GM23338 (cell line): ENCODE results near the gene C6orf89. TPM values are rescaled to one million over a fixed set of nuclear protein-coding genes. Genes with fewer than 3 reads are reported as not detected.

ENCODE experiments used
- ATAC-seq: fragments of 200-7000 bp; cut with Tn5 transposase; 3 replicates; pipeline ENCODE4 v1.9.1; 2020
- DNase-seq: peaks from one replicate; pipeline ENCODE4 v3.0.0-alpha.2; 2015; ENCODE audit warnings: low spot score
- H2AFZ ChIP-seq: fragments of 200-600 bp; sonication (generic); 2 replicates; pipeline ENCODE4 v1.8.0; 2016; ENCODE audit warnings: antibody characterized with exemption, mild to moderate bottlenecking, moderate library complexity
- H3F3A ChIP-seq: fragments of 200-600 bp; sonication (generic); replicated peaks from 2 replicates; pipeline ENCODE4 v1.8.0; 2017; ENCODE audit warnings: antibody characterized with exemption, mixed run types, low read depth
- H3K27ac ChIP-seq: fragments of 200-600 bp; sonication (generic); 2 replicates; pipeline ENCODE4 v1.6.1; 2016; ENCODE audit warnings: low read depth
- H3K27me3 ChIP-seq: fragments of 200-600 bp; sonication (generic); 2 replicates; pipeline ENCODE4 v1.8.0; 2016; ENCODE audit warnings: mild to moderate bottlenecking, mixed run types, moderate library complexity; ENCODE audit not compliant: insufficient read depth
- H3K36me3 ChIP-seq: fragments of 200-600 bp; sonication (generic); 2 replicates; pipeline ENCODE4 v1.8.0; 2016; ENCODE audit warnings: mild to moderate bottlenecking; ENCODE audit not compliant: insufficient read depth
- H3K4me1 ChIP-seq: fragments of 200-600 bp; sonication (generic); 2 replicates; pipeline ENCODE4 v1.8.0; 2016; ENCODE audit warnings: mild to moderate bottlenecking, moderate library complexity; ENCODE audit not compliant: insufficient read depth
- H3K4me2 ChIP-seq: fragments of 200-600 bp; sonication (generic); 2 replicates; pipeline ENCODE4 v1.7.1; 2017; ENCODE audit warnings: mixed run types
- H3K4me3 ChIP-seq: fragments of 200-600 bp; sonication (generic); 2 replicates; pipeline ENCODE4 v1.6.1; 2016; ENCODE audit warnings: mixed run types
- H3K79me2 ChIP-seq: fragments of 200-600 bp; sonication (generic); replicated peaks from 2 replicates; pipeline ENCODE4 v1.8.0; 2017; ENCODE audit warnings: mild to moderate bottlenecking; ENCODE audit not compliant: insufficient read depth
- H3K9me2 ChIP-seq: fragments of 200-600 bp; sonication (generic); 2 replicates; pipeline ENCODE4 v1.8.0; 2017; ENCODE audit not compliant: insufficient read depth
- H4K20me1 ChIP-seq: fragments of 200-600 bp; sonication (generic); replicated peaks from 2 replicates; pipeline ENCODE4 v1.8.0; 2017; ENCODE audit warnings: mild to moderate bottlenecking; ENCODE audit not compliant: insufficient read depth
- H3K27ac Mint-ChIP-seq: 2 replicates; pipeline ENCODE4 v1.8.0; 2020; ENCODE audit warnings: inconsistent platforms, mild to moderate bottlenecking, moderate library complexity, mixed read lengths
- H3K27me3 Mint-ChIP-seq: 3 replicates; pipeline ENCODE4 v1.8.0; 2022; ENCODE audit warnings: low read depth, mild to moderate bottlenecking, moderate library complexity, mixed read lengths, inconsistent platforms; ENCODE audit not compliant: insufficient read depth, poor library complexity
- H3K36me3 Mint-ChIP-seq: 3 replicates; pipeline ENCODE4 v1.8.0; 2021; ENCODE audit warnings: low read depth, mild to moderate bottlenecking, inconsistent platforms, moderate library complexity, mixed read lengths
- H3K4me1 Mint-ChIP-seq: 3 replicates; pipeline ENCODE4 v1.8.0; 2020; ENCODE audit warnings: mild to moderate bottlenecking, inconsistent platforms, mixed read lengths
- H3K4me3 Mint-ChIP-seq: 3 replicates; pipeline ENCODE4 v1.8.0; 2021; ENCODE audit warnings: moderate library complexity, mild to moderate bottlenecking, inconsistent platforms, mixed read lengths
- H3K9me3 Mint-ChIP-seq: 3 replicates; pipeline ENCODE4 v1.8.0; 2020; ENCODE audit warnings: moderate library complexity, mild to moderate bottlenecking, inconsistent platforms, mixed read lengths
- EZH2 ChIP-seq: fragments of 200-600 bp; sonication (generic); IDR thresholded peaks from one replicate; pipeline ENCODE4 v1.8.0; 2017; ENCODE audit warnings: antibody characterized with exemption, mild to moderate bottlenecking, low read depth; ENCODE audit not compliant: unreplicated experiment
- EZH2phosphoT487 ChIP-seq: fragments of 200-600 bp; sonication (generic); IDR thresholded peaks from one replicate; pipeline ENCODE4 v1.8.1; 2018; ENCODE audit warnings: antibody characterized with exemption; ENCODE audit not compliant: unreplicated experiment
- POLR2AphosphoS5 ChIP-seq: IDR thresholded peaks from 2 replicates; pipeline ENCODE4 v1.6.1; 2016; ENCODE audit warnings: antibody characterized with exemption, low read depth
- STAT1 ChIP-seq: IDR thresholded peaks from one replicate; pipeline ENCODE4 v1.6.1; 2016; ENCODE audit warnings: antibody characterized with exemption; ENCODE audit not compliant: unreplicated experiment
- ZNF114 ChIP-seq: fragments of 250-450 bp; sonication (Bioruptor Pico); IDR thresholded peaks from 2 replicates; pipeline ENCODE4 v1.5.0; 2020; ENCODE audit warnings: mild to moderate bottlenecking, moderate library complexity
- ZNF331 ChIP-seq: fragments of 250-450 bp; sonication (Bioruptor Pico); IDR thresholded peaks from 2 replicates; pipeline ENCODE4 v1.5.0; 2020; ENCODE audit warnings: low read depth, mild to moderate bottlenecking, moderate library complexity
- polyA plus RNA-seq: library from polyadenylated mRNA; unstranded; fragments of >200 nt; fragmentation: Nextera tagmentation; extraction: Ambion mirVana; gene quantifications from 2 replicates; pipeline ENCODE4 v1.2.1, GENCODE V29; 2016
- total RNA-seq: library from RNA; depleted of rRNA; stranded (reverse); fragments of >200 nt; shearing (Covaris generic); gene quantifications from 2 replicates; pipeline ENCODE4 v1.2.3, GENCODE V29; 2014
- TF ChIP-seq, protein P1 (sequence below), 2 experiments: fragments of 200-600 bp in 1 of 2; sonication (generic) in 1 of 2; conservative IDR thresholded peaks; 2 replicates each; pipeline versions ENCODE4 v1.5.1 to v1.6.1; 2016 to 2017; ENCODE audit warnings: antibody characterized with exemption in 2 of 2, low read depth in 2 of 2, mild to moderate bottlenecking in 2 of 2, moderate library complexity in 1 of 2
- TF ChIP-seq, protein P2 (sequence below): fragments of 250-450 bp; sonication (Bioruptor Pico); IDR thresholded peaks from 2 replicates; pipeline ENCODE4 v1.5.0; 2020; ENCODE audit warnings: mild to moderate bottlenecking, moderate library complexity

C6orf89 gene
- total and polyA plus RNA-seq, 2 experiments from 2014 or later = 3.7 to 7.9 TPM

DNA sequence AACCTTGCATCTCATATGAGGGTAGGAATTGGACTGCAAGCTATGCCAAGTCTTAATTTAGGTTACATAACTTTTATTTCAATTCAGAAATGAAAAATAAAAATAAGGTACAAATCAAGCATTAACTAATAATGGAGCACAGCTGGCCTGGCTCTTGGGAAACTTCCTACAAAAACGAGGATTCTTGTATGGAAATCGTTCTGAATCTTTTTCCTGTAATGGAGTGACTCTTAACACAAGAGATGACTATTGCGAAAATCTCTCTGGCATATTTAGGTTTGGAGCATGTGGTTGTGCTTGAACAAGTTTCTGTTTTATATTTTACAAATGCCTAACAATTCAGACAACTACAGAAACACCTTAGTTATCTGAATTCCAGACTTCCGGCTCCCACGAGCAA is 34.8 kb downstream of the C6orf89 start (continued):
- TF ChIP-seq, protein P1, sequence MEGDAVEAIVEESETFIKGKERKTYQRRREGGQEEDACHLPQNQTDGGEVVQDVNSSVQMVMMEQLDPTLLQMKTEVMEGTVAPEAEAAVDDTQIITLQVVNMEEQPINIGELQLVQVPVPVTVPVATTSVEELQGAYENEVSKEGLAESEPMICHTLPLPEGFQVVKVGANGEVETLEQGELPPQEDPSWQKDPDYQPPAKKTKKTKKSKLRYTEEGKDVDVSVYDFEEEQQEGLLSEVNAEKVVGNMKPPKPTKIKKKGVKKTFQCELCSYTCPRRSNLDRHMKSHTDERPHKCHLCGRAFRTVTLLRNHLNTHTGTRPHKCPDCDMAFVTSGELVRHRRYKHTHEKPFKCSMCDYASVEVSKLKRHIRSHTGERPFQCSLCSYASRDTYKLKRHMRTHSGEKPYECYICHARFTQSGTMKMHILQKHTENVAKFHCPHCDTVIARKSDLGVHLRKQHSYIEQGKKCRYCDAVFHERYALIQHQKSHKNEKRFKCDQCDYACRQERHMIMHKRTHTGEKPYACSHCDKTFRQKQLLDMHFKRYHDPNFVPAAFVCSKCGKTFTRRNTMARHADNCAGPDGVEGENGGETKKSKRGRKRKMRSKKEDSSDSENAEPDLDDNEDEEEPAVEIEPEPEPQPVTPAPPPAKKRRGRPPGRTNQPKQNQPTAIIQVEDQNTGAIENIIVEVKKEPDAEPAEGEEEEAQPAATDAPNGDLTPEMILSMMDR (conservative IDR thresholded peaks at IDR 0.05; ENCODE audit: low read depth in 2 of 2) = no peak

DNA sequence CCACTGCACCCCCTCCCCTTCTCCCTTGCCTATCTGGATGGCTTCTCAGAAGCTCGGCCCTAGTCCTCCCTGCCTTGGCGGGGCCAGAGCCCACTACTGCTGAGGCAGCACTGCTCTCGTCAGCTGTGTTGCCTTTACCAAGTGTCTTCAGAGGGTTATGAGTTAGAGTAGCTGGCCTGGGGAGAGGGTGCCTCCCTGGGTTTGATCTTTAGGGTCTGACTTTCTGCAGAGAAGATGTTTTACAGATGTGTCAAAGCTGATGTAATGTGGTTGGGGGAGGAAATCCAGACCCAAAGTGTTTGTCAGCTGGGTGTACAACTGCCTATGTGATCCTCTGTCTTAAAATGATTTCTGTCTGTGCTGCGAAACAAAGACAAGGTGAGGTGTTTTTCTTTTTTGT is 38.4 kb downstream of the C6orf89 start:
- no peaks in the 10 kb centered on the region for H3K36me3 ChIP-seq
- no peak overlapping the region for H3K4me2 ChIP-seq
- no peak for DNase-seq
- H3K27me3 Mint-ChIP-seq = peaks cover 5% of the 10 kb centered on the region
- H4K20me1 ChIP-seq = 0 out of 2 replicates have a peak, but pooled peaks cover 4% of the 10 kb centered on the region
- no peaks in the 10 kb centered on the region for H3K79me2 ChIP-seq
- H3F3A ChIP-seq = no peaks in the 10 kb centered on the region
- no peak overlapping the region for H3K27ac ChIP-seq
- H3K27ac Mint-ChIP-seq = no peak overlapping the region
- TF ChIP-seq EZH2phosphoT487 = no peak
- no peak for TF ChIP-seq ZNF331 (CRISPR knock-in tag)
- TF ChIP-seq, protein P1 (conservative IDR thresholded peaks at IDR 0.05; ENCODE audit: low read depth in 2 of 2) = no peak
- no peak for TF ChIP-seq POLR2AphosphoS5
- no peak for TF ChIP-seq ZNF114 (CRISPR knock-in tag)
- no peak for ATAC-seq
- H3K36me3 Mint-ChIP-seq = no peaks in the 10 kb centered on the region
- H3K4me1 ChIP-seq = peaks cover 4% of the 10 kb centered on the region; the same call in 1 of the 2 replicates
- H2AFZ ChIP-seq = no peak overlapping the region
- H3K4me1 Mint-ChIP-seq = peaks cover 3% of the 10 kb centered on the region; the same call in 2 of the 3 replicates
- H3K9me2 ChIP-seq = no peaks in the 10 kb centered on the region
- no peak overlapping the region for H3K4me3 ChIP-seq
- H3K4me3 Mint-ChIP-seq = no peak overlapping the region
- H3K9me3 Mint-ChIP-seq = no peaks in the 10 kb centered on the region
- no peaks in the 10 kb centered on the region for H3K27me3 ChIP-seq

DNA sequence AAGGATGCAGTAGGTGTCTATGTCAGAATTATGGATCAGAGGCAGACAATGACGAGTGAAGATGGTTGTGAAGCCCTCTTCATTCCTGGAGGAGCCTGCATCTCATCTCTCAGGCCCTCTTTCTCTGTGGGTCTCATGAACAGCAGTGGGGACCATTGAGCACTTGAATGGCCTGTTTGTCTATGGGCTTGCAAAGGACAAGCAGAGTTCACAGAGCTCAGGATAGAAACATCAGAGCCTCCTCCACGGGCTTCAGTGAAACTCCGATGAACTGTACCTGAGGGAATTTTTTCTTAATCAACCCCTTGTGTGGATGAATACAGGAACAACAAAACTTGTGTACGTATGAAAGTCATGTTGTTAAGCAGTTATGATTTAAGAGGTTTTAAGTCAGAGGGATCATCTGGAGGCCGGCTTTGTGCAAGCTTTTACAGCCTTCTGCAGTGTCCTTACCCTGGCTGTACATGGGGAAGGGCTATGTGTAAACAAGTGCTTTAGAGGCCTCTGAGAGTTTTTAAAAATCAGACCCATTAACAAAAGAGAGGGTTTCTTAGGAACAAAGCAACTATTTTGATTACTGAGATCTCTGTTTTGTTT is 39.1 kb downstream of the C6orf89 start:
- ATAC-seq (no peak), DNase-seq (no peak)
- H3K36me3 ChIP-seq = no peaks in the 10 kb centered on the region
- no peaks in the 10 kb centered on the region for H3K9me2 ChIP-seq
- H3K4me1 Mint-ChIP-seq = peaks cover 7% of the 10 kb centered on the region
- H3K4me1 ChIP-seq = peaks cover 4% of the 10 kb centered on the region; the same call in 1 of the 2 replicates
- peaks cover 2% of the 10 kb centered on the region for H3K27me3 Mint-ChIP-seq
- no peak overlapping the region for H3K4me3 ChIP-seq
- H3K36me3 Mint-ChIP-seq = no peaks in the 10 kb centered on the region
- H4K20me1 ChIP-seq = no peaks in the 10 kb centered on the region
- H3F3A ChIP-seq = no peaks in the 10 kb centered on the region
- H3K9me3 Mint-ChIP-seq = no peaks in the 10 kb centered on the region
- no peaks in the 10 kb centered on the region for H3K79me2 ChIP-seq
- H3K4me3 Mint-ChIP-seq = no peak overlapping the region
- no peak overlapping the region for H3K4me2 ChIP-seq
- H3K27ac Mint-ChIP-seq = no peak overlapping the region
- no peak overlapping the region for H2AFZ ChIP-seq
- H3K27ac ChIP-seq = no peak overlapping the region
- no peaks in the 10 kb centered on the region for H3K27me3 ChIP-seq
- TF ChIP-seq EZH2 (no peak), STAT1 (no peak)
- TF ChIP-seq, protein P2, sequence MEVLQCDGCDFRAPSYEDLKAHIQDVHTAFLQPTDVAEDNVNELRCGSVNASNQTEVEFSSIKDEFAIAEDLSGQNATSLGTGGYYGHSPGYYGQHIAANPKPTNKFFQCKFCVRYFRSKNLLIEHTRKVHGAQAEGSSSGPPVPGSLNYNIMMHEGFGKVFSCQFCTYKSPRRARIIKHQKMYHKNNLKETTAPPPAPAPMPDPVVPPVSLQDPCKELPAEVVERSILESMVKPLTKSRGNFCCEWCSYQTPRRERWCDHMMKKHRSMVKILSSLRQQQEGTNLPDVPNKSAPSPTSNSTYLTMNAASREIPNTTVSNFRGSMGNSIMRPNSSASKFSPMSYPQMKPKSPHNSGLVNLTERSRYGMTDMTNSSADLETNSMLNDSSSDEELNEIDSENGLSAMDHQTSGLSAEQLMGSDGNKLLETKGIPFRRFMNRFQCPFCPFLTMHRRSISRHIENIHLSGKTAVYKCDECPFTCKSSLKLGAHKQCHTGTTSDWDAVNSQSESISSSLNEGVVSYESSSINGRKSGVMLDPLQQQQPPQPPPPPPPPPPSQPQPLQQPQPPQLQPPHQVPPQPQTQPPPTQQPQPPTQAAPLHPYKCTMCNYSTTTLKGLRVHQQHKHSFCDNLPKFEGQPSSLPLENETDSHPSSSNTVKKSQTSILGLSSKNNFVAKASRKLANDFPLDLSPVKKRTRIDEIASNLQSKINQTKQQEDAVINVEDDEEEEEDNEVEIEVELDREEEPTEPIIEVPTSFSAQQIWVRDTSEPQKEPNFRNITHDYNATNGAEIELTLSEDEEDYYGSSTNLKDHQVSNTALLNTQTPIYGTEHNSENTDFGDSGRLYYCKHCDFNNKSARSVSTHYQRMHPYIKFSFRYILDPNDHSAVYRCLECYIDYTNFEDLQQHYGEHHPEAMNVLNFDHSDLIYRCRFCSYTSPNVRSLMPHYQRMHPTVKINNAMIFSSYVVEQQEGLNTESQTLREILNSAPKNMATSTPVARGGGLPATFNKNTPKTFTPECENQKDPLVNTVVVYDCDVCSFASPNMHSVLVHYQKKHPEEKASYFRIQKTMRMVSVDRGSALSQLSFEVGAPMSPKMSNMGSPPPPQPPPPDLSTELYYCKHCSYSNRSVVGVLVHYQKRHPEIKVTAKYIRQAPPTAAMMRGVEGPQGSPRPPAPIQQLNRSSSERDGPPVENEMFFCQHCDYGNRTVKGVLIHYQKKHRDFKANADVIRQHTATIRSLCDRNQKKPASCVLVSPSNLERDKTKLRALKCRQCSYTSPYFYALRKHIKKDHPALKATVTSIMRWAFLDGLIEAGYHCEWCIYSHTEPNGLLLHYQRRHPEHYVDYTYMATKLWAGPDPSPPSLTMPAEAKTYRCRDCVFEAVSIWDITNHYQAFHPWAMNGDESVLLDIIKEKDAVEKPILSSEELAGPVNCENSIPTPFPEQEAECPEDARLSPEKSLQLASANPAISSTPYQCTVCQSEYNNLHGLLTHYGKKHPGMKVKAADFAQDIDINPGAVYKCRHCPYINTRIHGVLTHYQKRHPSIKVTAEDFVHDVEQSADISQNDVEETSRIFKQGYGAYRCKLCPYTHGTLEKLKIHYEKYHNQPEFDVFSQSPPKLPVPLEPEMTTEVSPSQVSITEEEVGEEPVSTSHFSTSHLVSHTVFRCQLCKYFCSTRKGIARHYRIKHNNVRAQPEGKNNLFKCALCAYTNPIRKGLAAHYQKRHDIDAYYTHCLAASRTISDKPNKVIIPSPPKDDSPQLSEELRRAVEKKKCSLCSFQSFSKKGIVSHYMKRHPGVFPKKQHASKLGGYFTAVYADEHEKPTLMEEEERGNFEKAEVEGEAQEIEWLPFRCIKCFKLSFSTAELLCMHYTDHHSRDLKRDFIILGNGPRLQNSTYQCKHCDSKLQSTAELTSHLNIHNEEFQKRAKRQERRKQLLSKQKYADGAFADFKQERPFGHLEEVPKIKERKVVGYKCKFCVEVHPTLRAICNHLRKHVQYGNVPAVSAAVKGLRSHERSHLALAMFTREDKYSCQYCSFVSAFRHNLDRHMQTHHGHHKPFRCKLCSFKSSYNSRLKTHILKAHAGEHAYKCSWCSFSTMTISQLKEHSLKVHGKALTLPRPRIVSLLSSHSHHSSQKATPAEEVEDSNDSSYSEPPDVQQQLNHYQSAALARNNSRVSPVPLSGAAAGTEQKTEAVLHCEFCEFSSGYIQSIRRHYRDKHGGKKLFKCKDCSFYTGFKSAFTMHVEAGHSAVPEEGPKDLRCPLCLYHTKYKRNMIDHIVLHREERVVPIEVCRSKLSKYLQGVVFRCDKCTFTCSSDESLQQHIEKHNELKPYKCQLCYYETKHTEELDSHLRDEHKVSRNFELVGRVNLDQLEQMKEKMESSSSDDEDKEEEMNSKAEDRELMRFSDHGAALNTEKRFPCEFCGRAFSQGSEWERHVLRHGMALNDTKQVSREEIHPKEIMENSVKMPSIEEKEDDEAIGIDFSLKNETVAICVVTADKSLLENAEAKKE = no peak
